ENCODE data around the gene CSTF2.

DNA sequence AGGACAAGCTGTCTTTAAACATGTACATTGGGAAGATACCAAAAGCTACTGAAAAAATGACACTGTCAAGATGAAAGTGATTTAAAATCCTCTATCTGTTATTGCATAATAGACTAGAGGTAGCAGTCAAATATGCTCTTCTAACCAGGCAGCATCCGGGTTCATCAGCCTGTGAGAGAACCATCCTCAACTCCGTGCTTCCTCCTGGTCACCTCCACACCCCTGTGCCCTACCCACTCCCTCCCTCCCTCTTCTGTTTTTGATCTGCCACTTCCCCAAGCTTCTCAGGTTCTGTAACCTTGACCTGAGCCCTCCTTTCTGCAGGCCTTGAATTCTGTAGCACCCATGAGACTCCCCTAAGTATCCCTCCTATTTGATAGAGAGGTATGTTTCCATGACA, 48.1 kb downstream of the CSTF2 start:
- TF ChIP-seq, protein P1, sequence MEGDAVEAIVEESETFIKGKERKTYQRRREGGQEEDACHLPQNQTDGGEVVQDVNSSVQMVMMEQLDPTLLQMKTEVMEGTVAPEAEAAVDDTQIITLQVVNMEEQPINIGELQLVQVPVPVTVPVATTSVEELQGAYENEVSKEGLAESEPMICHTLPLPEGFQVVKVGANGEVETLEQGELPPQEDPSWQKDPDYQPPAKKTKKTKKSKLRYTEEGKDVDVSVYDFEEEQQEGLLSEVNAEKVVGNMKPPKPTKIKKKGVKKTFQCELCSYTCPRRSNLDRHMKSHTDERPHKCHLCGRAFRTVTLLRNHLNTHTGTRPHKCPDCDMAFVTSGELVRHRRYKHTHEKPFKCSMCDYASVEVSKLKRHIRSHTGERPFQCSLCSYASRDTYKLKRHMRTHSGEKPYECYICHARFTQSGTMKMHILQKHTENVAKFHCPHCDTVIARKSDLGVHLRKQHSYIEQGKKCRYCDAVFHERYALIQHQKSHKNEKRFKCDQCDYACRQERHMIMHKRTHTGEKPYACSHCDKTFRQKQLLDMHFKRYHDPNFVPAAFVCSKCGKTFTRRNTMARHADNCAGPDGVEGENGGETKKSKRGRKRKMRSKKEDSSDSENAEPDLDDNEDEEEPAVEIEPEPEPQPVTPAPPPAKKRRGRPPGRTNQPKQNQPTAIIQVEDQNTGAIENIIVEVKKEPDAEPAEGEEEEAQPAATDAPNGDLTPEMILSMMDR (IDR thresholded peaks at IDR 0.05; ENCODE audit: low read depth, low read length) = no peak
- TF ChIP-seq POLR2A (IDR thresholded peaks at IDR 0.05; ENCODE audit: extremely low read depth, insufficient read length) = no peak
- no peak for TF ChIP-seq MAX (IDR thresholded peaks at IDR 0.05; ENCODE audit: low read depth, low read length)
- no peak for TF ChIP-seq MYC (IDR thresholded peaks at IDR 0.05; ENCODE audit: low read depth, low read length)

Data from NB4 (cell line).